Measurements from ENCODE around the gene SMYD5. TPM values are rescaled to one million over a fixed set of nuclear protein-coding genes. Genes with fewer than 3 reads are reported as not detected.
A peak's percentile ranks its signal among the peaks of the same experiment; 100 is the strongest.

Gene SMYD5
- total RNA-seq, 1 donor from 2014 or later, result 48.7 TPM

- Mint-ChIP-seq H3K4me1 (ENCODE audit: low read depth) (peaks cover 26% of the 10 kb centered on the region), H3K36me3 (ENCODE audit: low read depth) (no peaks in the 10 kb centered on the region), H3K27me3 (ENCODE audit: low read depth) (peaks cover 17% of the 10 kb centered on the region), H3K9me3 (no peaks in the 10 kb centered on the region), H3K4me3 (ENCODE audit: low read depth) (no peak overlapping the region), H3K27ac (no peak overlapping the region)
- peak; percentile 64 for DNase-seq (ENCODE audit: low spot score)
- intact Hi-C loops (cut with micrococcal nuclease), result loop anchor here (1.0 to 5.0 kb wide), 2 partner anchors 35 to 80 kb away; partner anchors contain the start of gene EGR4
These were observed 1.4 kb upstream of the SMYD5 start for GRCh38 chr2:73212448-73213176.

GRCh38 chr2:73215254-73215653 lies 1.2 kb downstream of the SMYD5 start:
- Mint-ChIP-seq H3K27ac (peak overlapping the region; percentile 52), H3K27me3 (ENCODE audit: low read depth) (peaks cover 1% of the 10 kb centered on the region), H3K4me1 (ENCODE audit: low read depth) (peaks cover 26% of the 10 kb centered on the region), H3K36me3 (ENCODE audit: low read depth) (peaks cover 6% of the 10 kb centered on the region), H3K4me3 (ENCODE audit: low read depth) (peak overlapping the region; percentile 100), H3K9me3 (no peaks in the 10 kb centered on the region)
- intact Hi-C loops (cut with micrococcal nuclease), result loop anchor here (2.0 kb wide), 1 partner anchor 144 kb away; the partner anchor contains the start of gene SFXN5
- DNase-seq (ENCODE audit: low spot score), result no peak

- Mint-ChIP-seq H3K4me1 (ENCODE audit: low read depth) (peaks cover 26% of the 10 kb centered on the region), H3K27me3 (ENCODE audit: low read depth) (no peaks in the 10 kb centered on the region), H3K9me3 (no peaks in the 10 kb centered on the region), H3K4me3 (ENCODE audit: low read depth) (no peak overlapping the region), H3K36me3 (ENCODE audit: low read depth) (peaks cover 20% of the 10 kb centered on the region), H3K27ac (no peak overlapping the region)
- intact Hi-C loops (cut with micrococcal nuclease), result no loop called here
- DNase-seq (ENCODE audit: low spot score), result no peak
These were observed 3.1 kb downstream of the SMYD5 start for GRCh38 chr2:73217160-73217559.

- Mint-ChIP-seq H3K4me1 (ENCODE audit: low read depth) (peaks cover 23% of the 10 kb centered on the region), H3K36me3 (ENCODE audit: low read depth) (peaks cover 22% of the 10 kb centered on the region), H3K4me3 (ENCODE audit: low read depth) (no peak overlapping the region), H3K9me3 (no peaks in the 10 kb centered on the region), H3K27ac (no peak overlapping the region), H3K27me3 (ENCODE audit: low read depth) (no peaks in the 10 kb centered on the region)
- DNase-seq (ENCODE audit: low spot score), result no peak
- intact Hi-C loops (cut with micrococcal nuclease), result no loop called here
These were observed 3.8 kb downstream of the SMYD5 start for GRCh38 chr2:73217826-73218225.

GRCh38 chr2:73218298-73218697 lies 4.3 kb downstream of the SMYD5 start:
- Mint-ChIP-seq H3K27ac (no peak overlapping the region), H3K36me3 (ENCODE audit: low read depth) (peaks cover 22% of the 10 kb centered on the region), H3K4me3 (ENCODE audit: low read depth) (no peak overlapping the region), H3K9me3 (no peaks in the 10 kb centered on the region), H3K27me3 (ENCODE audit: low read depth) (no peaks in the 10 kb centered on the region), H3K4me1 (ENCODE audit: low read depth) (peaks cover 20% of the 10 kb centered on the region)
- DNase-seq (ENCODE audit: low spot score), result no peak
- intact Hi-C loops (cut with micrococcal nuclease), result no loop called here

GRCh38 chr2:73223821-73224220 lies 9.8 kb downstream of the SMYD5 start:
- no peaks in the 10 kb centered on the region for H3K27me3 Mint-ChIP-seq (ENCODE audit: low read depth)
- peaks cover 32% of the 10 kb centered on the region for H3K36me3 Mint-ChIP-seq (ENCODE audit: low read depth)
- H3K9me3 Mint-ChIP-seq, result no peaks in the 10 kb centered on the region
- DNase-seq (ENCODE audit: low spot score), result no peak
- intact Hi-C loops (cut with micrococcal nuclease), result no loop called here
- H3K4me1 Mint-ChIP-seq (ENCODE audit: low read depth), result peaks cover 2% of the 10 kb centered on the region
- no peak overlapping the region for H3K27ac Mint-ChIP-seq
- H3K4me3 Mint-ChIP-seq (ENCODE audit: low read depth), result no peak overlapping the region

- no peaks in the 10 kb centered on the region for H3K27me3 Mint-ChIP-seq (ENCODE audit: low read depth)
- DNase-seq (ENCODE audit: low spot score), result no peak
- H3K9me3 Mint-ChIP-seq, result no peaks in the 10 kb centered on the region
- peaks cover 2% of the 10 kb centered on the region for H3K4me1 Mint-ChIP-seq (ENCODE audit: low read depth)
- H3K4me3 Mint-ChIP-seq (ENCODE audit: low read depth), result no peak overlapping the region
- H3K36me3 Mint-ChIP-seq (ENCODE audit: low read depth), result peaks cover 24% of the 10 kb centered on the region
- H3K27ac Mint-ChIP-seq, result no peak overlapping the region
- intact Hi-C loops (cut with micrococcal nuclease), result no loop called here
These were observed 11.7 kb downstream of the SMYD5 start for GRCh38 chr2:73225513-73226360.

- Mint-ChIP-seq H3K9me3 (no peaks in the 10 kb centered on the region), H3K27ac (no peak overlapping the region), H3K4me1 (ENCODE audit: low read depth) (peaks cover 2% of the 10 kb centered on the region), H3K4me3 (ENCODE audit: low read depth) (no peak overlapping the region), H3K27me3 (ENCODE audit: low read depth) (no peaks in the 10 kb centered on the region), H3K36me3 (ENCODE audit: low read depth) (peaks cover 12% of the 10 kb centered on the region)
- no peak for DNase-seq (ENCODE audit: low spot score)
- intact Hi-C loops (cut with micrococcal nuclease), result no loop called here
These were observed 13.0 kb downstream of the SMYD5 start for GRCh38 chr2:73227086-73227485.

GRCh38 chr2:73228631-73229030 lies 14.6 kb downstream of the SMYD5 start:
- H3K4me3 Mint-ChIP-seq (ENCODE audit: low read depth), result no peak overlapping the region
- no peaks in the 10 kb centered on the region for H3K27me3 Mint-ChIP-seq (ENCODE audit: low read depth)
- intact Hi-C loops (cut with micrococcal nuclease), result no loop called here
- H3K4me1 Mint-ChIP-seq (ENCODE audit: low read depth), result peaks cover 7% of the 10 kb centered on the region
- no peak overlapping the region for H3K27ac Mint-ChIP-seq
- DNase-seq (ENCODE audit: low spot score), result no peak
- no peaks in the 10 kb centered on the region for H3K9me3 Mint-ChIP-seq
- H3K36me3 Mint-ChIP-seq (ENCODE audit: low read depth), result peaks cover 10% of the 10 kb centered on the region

GRCh38 chr2:73232403-73233153 lies 18.5 kb downstream of the SMYD5 start:
- peak; percentile 17 for DNase-seq (ENCODE audit: low spot score)
- no peaks in the 10 kb centered on the region for H3K27me3 Mint-ChIP-seq (ENCODE audit: low read depth)
- peak overlapping the region; percentile 96 for H3K4me3 Mint-ChIP-seq (ENCODE audit: low read depth)
- peak overlapping the region; percentile 92 for H3K27ac Mint-ChIP-seq
- intact Hi-C loops (cut with micrococcal nuclease), result loop anchor here (1.0 to 10.0 kb wide), 4 partner anchors 18 to 1222 kb away; partner anchors contain the start of genes ALMS1, INO80B, SFXN5 and SMYD5
- H3K36me3 Mint-ChIP-seq (ENCODE audit: low read depth), result peaks cover 28% of the 10 kb centered on the region
- H3K4me1 Mint-ChIP-seq (ENCODE audit: low read depth), result peaks cover 28% of the 10 kb centered on the region
- no peaks in the 10 kb centered on the region for H3K9me3 Mint-ChIP-seq

- Mint-ChIP-seq H3K4me3 (ENCODE audit: low read depth) (peak within 1 kb of the TSS; percentile 96), H3K36me3 (ENCODE audit: low read depth) (peaks cover 32% of the 10 kb centered on the region), H3K27me3 (ENCODE audit: low read depth) (no peaks in the 10 kb centered on the region), H3K27ac (peak within 1 kb of the TSS; percentile 92), H3K4me1 (ENCODE audit: low read depth) (peaks cover 31% of the 10 kb centered on the region), H3K9me3 (no peaks in the 10 kb centered on the region)
- intact Hi-C loops (cut with micrococcal nuclease), result loop anchor here (1.0 to 10.0 kb wide), 4 partner anchors 19 to 1221 kb away; partner anchors contain the start of genes ALMS1, INO80B, SFXN5 and SMYD5
- DNase-seq (ENCODE audit: low spot score), result peak; percentile 96
These were observed 19.3 kb downstream of the SMYD5 start, which contains the start of gene PRADC1 for GRCh38 chr2:73233154-73233931. TSS of gene PRADC1 (minus strand) at chr2:73233239. CDS start at chr2:73233160, 79 bp downstream.

Data from activated T-helper 2 cell treated with anti-CD3 and anti-CD28 coated beads, Interferon-gamma antibody, Interleukin-2, Interleukin-4, amounts not matched to agents 10 μg/mL and 5 μg/mL and 100 μg/mL, durations not matched to agents 14 hours and 24 hours and 36 hours (primary cell).